MM.1S (cell line): ENCODE measurements around the gene GPS1.
"Not testable (repeated sequence)": the region's sequence is repeated elsewhere in the genome, so short reads cannot be mapped to it uniquely, and the experiment has no call there.

ENCODE experiments used
- DNase-seq: peaks from one replicate; pipeline ENCODE4 v3.0.0-alpha.2; 2015
- H2AFZ ChIP-seq: fragments of 300-600 bp; sonication (generic); 2 replicates; pipeline ENCODE4 v1.6.0; 2016; ENCODE audit warnings: antibody characterized with exemption, low read length
- H3F3A ChIP-seq: fragments of 300-600 bp; sonication (generic); 2 replicates; pipeline ENCODE4 v1.6.1; 2016; ENCODE audit warnings: mild to moderate bottlenecking, antibody characterized with exemption, low read length, moderate library complexity, mixed read lengths; ENCODE audit not compliant: insufficient read depth
- H3K27ac ChIP-seq: fragments of 300-600 bp; sonication (generic); 2 replicates; pipeline ENCODE4 v1.5.1; 2016; ENCODE audit warnings: mild to moderate bottlenecking, low read length
- H3K27me3 ChIP-seq: fragments of 300-600 bp; sonication (generic); replicated peaks from 2 replicates; pipeline ENCODE4 v1.6.0; 2016; ENCODE audit warnings: low read length; ENCODE audit not compliant: insufficient read depth
- H3K36me3 ChIP-seq: fragments of 300-600 bp; sonication (generic); replicated peaks from 2 replicates; pipeline ENCODE4 v1.6.1; 2016; ENCODE audit warnings: mild to moderate bottlenecking, low read length, mixed read lengths; ENCODE audit not compliant: insufficient read depth
- H3K4me1 ChIP-seq: fragments of 300-600 bp; sonication (generic); 2 replicates; pipeline ENCODE4 v1.6.1; 2016; ENCODE audit warnings: low read length, mixed read lengths
- H3K4me2 ChIP-seq: fragments of 300-600 bp; sonication (generic); 2 replicates; pipeline ENCODE4 v1.6.0; 2016; ENCODE audit warnings: low read depth, low read length
- H3K4me3 ChIP-seq: fragments of 300-600 bp; sonication (generic); 2 replicates; pipeline ENCODE4 v1.5.1; 2016; ENCODE audit warnings: low read length, mixed read lengths
- H3K79me2 ChIP-seq: fragments of 300-600 bp; sonication (generic); 2 replicates; pipeline ENCODE4 v1.6.1; 2016; ENCODE audit warnings: mixed run types, low read length, mixed read lengths
- H3K9ac ChIP-seq: fragments of 300-600 bp; sonication (generic); 2 replicates; pipeline ENCODE4 v1.6.1; 2016; ENCODE audit warnings: low read length, mixed read lengths
- H3K9me2 ChIP-seq: fragments of 300-600 bp; sonication (generic); replicated peaks from 2 replicates; pipeline ENCODE4 v1.6.1; 2016; ENCODE audit warnings: mild to moderate bottlenecking, low read length, mixed read lengths; ENCODE audit not compliant: insufficient read depth
- H3K9me3 ChIP-seq: fragments of 300-600 bp; sonication (generic); replicated peaks from 2 replicates; pipeline ENCODE4 v1.6.1; 2016; ENCODE audit warnings: mild to moderate bottlenecking, low read length, mixed read lengths; ENCODE audit not compliant: insufficient read depth
- H4K20me1 ChIP-seq: fragments of 300-600 bp; sonication (generic); 2 replicates; pipeline ENCODE4 v1.6.1; 2016; ENCODE audit warnings: mild to moderate bottlenecking, low read length, moderate library complexity, mixed read lengths; ENCODE audit not compliant: insufficient read depth
- EZH2 ChIP-seq: fragments of 300-600 bp; sonication (generic); optimal IDR thresholded peaks from 2 replicates; pipeline ENCODE3; 2017; ENCODE audit warnings: low read depth, mild to moderate bottlenecking, antibody characterized with exemption, low read length, mixed read lengths
- EZH2phosphoT487 ChIP-seq: fragments of 300-600 bp; sonication (generic); IDR thresholded peaks from 2 replicates; pipeline ENCODE4 v1.6.1; 2018; ENCODE audit warnings: antibody characterized with exemption, low read length
- TF ChIP-seq, protein P1 (sequence below): fragments of 300-600 bp; sonication (generic); IDR thresholded peaks from 2 replicates; pipeline ENCODE4 v1.5.1; 2016; ENCODE audit warnings: antibody characterized with exemption, low read length, mixed read lengths

Gene GPS1

DNA sequence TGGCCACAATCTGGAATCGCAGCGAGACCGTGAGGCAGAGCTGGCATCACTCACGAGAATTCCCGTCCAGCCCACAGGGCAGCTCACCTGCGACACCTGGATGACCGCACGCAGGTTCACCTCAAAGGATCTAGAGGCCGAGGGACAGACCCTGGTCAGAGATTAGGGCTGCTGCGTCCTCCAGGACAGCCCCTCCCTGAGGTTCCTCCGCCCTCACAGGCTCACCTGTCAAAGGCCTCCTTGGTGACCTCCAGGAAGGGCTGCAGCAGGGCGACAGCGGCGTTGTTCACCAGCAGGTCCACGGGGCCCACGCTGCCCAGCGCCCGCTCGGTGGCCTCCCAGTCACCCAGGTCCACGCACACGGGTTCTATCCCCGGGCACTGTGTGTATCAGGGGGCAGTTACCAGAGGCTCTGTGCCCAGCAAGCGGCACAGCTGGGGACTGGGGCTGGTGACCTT lies 15.0 kb upstream of the GPS1 start:
- Histone ChIP-seq H3K9me3 (no peaks in the 10 kb centered on the region), H3K4me3 (peak overlapping the region; percentile 93), H3F3A (no peaks in the 10 kb centered on the region), H3K27ac (peak overlapping the region; percentile 89; the same call in 1 of the 2 replicates), H4K20me1 (no peaks in the 10 kb centered on the region), H3K4me2 (peak overlapping the region; percentile 99), H3K36me3 (no peaks in the 10 kb centered on the region), H3K4me1 (peaks cover 12% of the 10 kb centered on the region; the same call in 1 of the 2 replicates), H2AFZ (0 out of 2 replicates have a peak overlapping the region, but pooled peaks have one; percentile 45), H3K79me2 (peaks cover 12% of the 10 kb centered on the region), H3K9ac (peak overlapping the region; percentile 84), H3K27me3 (0 out of 2 replicates have a peak, but pooled peaks cover 6% of the 10 kb centered on the region), H3K9me2 (no peaks in the 10 kb centered on the region)
- DNase-seq, result no peak
- TF ChIP-seq EZH2 (no peak), EZH2phosphoT487 (no peak)
- TF ChIP-seq, protein P1, sequence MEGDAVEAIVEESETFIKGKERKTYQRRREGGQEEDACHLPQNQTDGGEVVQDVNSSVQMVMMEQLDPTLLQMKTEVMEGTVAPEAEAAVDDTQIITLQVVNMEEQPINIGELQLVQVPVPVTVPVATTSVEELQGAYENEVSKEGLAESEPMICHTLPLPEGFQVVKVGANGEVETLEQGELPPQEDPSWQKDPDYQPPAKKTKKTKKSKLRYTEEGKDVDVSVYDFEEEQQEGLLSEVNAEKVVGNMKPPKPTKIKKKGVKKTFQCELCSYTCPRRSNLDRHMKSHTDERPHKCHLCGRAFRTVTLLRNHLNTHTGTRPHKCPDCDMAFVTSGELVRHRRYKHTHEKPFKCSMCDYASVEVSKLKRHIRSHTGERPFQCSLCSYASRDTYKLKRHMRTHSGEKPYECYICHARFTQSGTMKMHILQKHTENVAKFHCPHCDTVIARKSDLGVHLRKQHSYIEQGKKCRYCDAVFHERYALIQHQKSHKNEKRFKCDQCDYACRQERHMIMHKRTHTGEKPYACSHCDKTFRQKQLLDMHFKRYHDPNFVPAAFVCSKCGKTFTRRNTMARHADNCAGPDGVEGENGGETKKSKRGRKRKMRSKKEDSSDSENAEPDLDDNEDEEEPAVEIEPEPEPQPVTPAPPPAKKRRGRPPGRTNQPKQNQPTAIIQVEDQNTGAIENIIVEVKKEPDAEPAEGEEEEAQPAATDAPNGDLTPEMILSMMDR, result no peak

DNA sequence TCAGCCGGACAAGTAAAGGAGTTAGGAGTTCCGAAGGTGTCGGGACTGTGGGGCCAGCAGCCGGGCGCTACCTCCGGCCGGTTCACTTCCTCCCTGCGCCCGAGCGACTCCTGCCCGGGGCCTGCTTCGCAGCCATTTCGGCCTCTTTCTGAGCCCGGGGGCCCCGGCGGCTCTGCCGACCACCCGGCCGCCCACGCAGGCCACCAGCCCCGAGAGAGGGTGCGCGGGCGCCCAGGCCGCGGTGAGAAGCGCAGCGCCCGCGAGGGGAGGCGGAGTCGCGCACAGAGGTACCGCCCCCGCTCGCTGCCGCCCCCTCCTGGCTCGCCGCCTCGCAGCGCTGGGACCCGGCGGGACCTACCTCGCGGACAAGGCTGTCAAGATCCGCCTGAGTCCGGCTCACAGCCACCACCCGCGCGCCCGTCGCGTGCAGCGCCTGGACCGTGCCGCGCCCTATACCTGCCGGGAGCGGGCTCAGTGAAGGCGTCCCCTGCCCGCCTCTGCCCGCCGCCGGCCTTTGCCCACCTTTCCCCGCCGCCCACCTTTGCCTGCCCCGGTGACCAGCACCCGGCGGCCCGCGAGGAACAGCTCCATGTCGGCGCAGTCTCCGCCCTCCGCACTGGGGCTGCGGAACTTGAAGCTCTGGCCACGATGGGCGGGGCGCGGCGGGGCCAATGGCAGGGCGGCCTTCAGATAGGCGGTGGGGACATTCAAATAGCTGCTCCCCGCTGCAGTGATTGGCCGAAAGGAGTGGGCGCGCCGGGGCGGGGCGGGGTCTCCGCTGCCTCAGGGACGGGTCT lies 14.4 kb upstream of the GPS1 start, which contains the start of gene DCXR:
TSS of gene DCXR (minus strand) at position 606 of the 797 bp plus-strand sequence. CDS start at position 591, 15 bp downstream.
- Histone ChIP-seq H3K9me3 (no peaks in the 10 kb centered on the region), H2AFZ (peak within 1 kb of the TSS; percentile 63)

DNA sequence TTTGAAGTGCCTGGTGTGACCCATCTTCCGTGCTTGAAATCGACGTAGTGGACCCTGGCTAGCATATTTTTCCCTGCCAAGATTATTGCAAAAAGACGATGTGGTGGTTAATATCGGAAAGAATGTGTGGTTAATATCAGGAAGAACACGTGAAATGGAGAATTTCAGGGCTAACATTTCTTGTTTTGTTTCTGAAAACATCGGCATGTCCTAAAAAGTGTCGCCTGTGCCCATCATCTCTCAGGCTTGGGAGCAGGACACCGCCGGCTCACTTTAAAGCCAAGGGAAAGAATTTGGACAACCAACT lies 13.9 kb upstream of the GPS1 start:
- Histone ChIP-seq H3K27ac (no peak overlapping the region; the same call in 1 of the 2 replicates), H3K4me2 (peak overlapping the region; percentile 65), H3F3A (no peaks in the 10 kb centered on the region), H3K27me3 (0 out of 2 replicates have a peak, but pooled peaks cover 6% of the 10 kb centered on the region), H2AFZ (peak overlapping the region; percentile 44), H3K4me3 (peak overlapping the region; percentile 93), H3K9me3 (no peaks in the 10 kb centered on the region), H4K20me1 (no peaks in the 10 kb centered on the region), H3K9me2 (no peaks in the 10 kb centered on the region), H3K36me3 (no peaks in the 10 kb centered on the region), H3K79me2 (peaks cover 12% of the 10 kb centered on the region), H3K4me1 (peaks cover 8% of the 10 kb centered on the region; the same call in 1 of the 2 replicates), H3K9ac (no peak overlapping the region)
- DNase-seq, result no peak
- TF ChIP-seq, protein P1, result no peak
- TF ChIP-seq EZH2phosphoT487, result no peak

More for the DNA sequence above, 14.4 kb upstream of the GPS1 start, which contains the start of gene DCXR:
- Histone ChIP-seq H3K4me3 (peak within 1 kb of the TSS; percentile 93), H3K27me3 (0 out of 2 replicates have a peak, but pooled peaks cover 6% of the 10 kb centered on the region), H4K20me1 (no peaks in the 10 kb centered on the region), H3K27ac (peak within 1 kb of the TSS; percentile 89), H3K4me1 (peaks cover 10% of the 10 kb centered on the region; the same call in 1 of the 2 replicates), H3K9ac (peak within 1 kb of the TSS; percentile 84), H3K4me2 (peak within 1 kb of the TSS; percentile 99), H3K79me2 (peaks cover 12% of the 10 kb centered on the region), H3F3A (no peaks in the 10 kb centered on the region), H3K36me3 (no peaks in the 10 kb centered on the region), H3K9me2 (no peaks in the 10 kb centered on the region)
- peak; percentile 97 for DNase-seq
- TF ChIP-seq EZH2 (no peak), EZH2phosphoT487 (no peak)
- TF ChIP-seq, protein P1, result peak; percentile 72

DNA sequence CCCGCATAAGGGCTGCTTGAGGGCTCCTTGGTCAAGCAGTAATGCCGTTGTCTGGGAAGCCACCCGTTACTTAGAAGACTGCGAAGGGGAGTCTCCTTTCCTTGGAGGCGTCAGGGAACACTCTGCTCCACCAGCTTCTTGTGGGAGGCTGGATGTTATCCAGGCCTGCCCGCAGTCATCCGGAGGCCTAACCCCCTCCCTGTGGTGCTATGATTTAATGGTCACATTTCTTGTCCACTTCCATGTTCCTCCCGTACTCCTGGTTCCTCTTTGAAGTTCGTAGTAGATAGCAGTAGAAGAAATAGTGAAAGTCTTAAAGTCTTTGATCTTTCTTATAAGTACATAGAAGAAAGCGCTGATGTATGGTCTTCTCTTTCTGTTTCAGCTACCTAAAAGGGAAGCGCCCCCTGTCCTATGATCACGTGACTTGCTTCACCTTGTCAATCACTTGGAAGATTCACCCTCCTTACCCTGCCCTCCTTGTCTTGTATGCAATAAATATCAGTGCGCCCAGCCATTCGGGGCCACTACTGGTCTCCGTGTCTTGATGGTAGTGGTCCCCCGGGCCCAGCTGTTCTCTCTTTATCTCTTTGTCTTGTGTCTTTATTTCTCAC lies 12.8 kb upstream of the GPS1 start:
- H3K4me2 ChIP-seq, H3K9me3 ChIP-seq, H3F3A ChIP-seq, H2AFZ ChIP-seq, H3K9me2 ChIP-seq, H3K4me3 ChIP-seq, H3K36me3 ChIP-seq, H3K4me1 ChIP-seq, H4K20me1 ChIP-seq, DNase-seq, H3K9ac ChIP-seq, H3K27ac ChIP-seq, H3K27me3 ChIP-seq: not testable (repeated sequence)
- peaks cover 12% of the 10 kb centered on the region for H3K79me2 ChIP-seq
